WTC11 (cell line): ENCODE data around the gene KIAA1210. TPM values are rescaled to one million over a fixed set of nuclear protein-coding genes. Genes with fewer than 3 reads are reported as not detected.

Source experiments
- ATAC-seq: fragments of 200-7000 bp; cut with Tn5 transposase; 2 replicates; pipeline ENCODE4 v1.10.0; 2021; ENCODE audit warnings: mild to moderate bottlenecking, moderate library complexity
- CTCF ChIA-PET: fragments of 300-600 bp; sonication (Branson Sonifier 250); formaldehyde crosslinking; loops from one replicate; lab custom pipeline; 2021; ENCODE audit warnings: antibody characterized with exemption; lab: Charles Lee
- POLR2A ChIA-PET: fragments of 350-600 bp; sonication (Branson Sonifier 250); formaldehyde crosslinking; loops from one replicate; lab custom pipeline; 2021; ENCODE audit warnings: antibody characterized with exemption; lab: Charles Lee
- DNase-seq: peaks from one replicate; pipeline ENCODE4 v3.0.0; 2021; ENCODE audit warnings: low spot score
- H3K27ac Mint-ChIP-seq: 2 replicates; pipeline ENCODE4 v1.8.0; 2021; ENCODE audit warnings: mixed read lengths
- H3K27me3 Mint-ChIP-seq: 2 replicates; pipeline ENCODE4 v1.8.0; 2021; ENCODE audit warnings: low read depth, mild to moderate bottlenecking, moderate library complexity, mixed read lengths
- H3K36me3 Mint-ChIP-seq: 2 replicates; pipeline ENCODE4 v1.8.0; 2021; ENCODE audit warnings: mixed read lengths
- H3K4me1 Mint-ChIP-seq: 2 replicates; pipeline ENCODE4 v1.8.0; 2022; ENCODE audit warnings: mixed read lengths
- H3K4me3 Mint-ChIP-seq: 2 replicates; pipeline ENCODE4 v1.8.0; 2021; ENCODE audit warnings: mild to moderate bottlenecking, moderate library complexity, mixed read lengths
- H3K9me3 Mint-ChIP-seq: 2 replicates; pipeline ENCODE4 v1.8.0; 2021; ENCODE audit warnings: mixed read lengths
- EMX1 ChIP-seq: fragments of 250-450 bp; sonication (Bioruptor Pico); IDR thresholded peaks from 2 replicates; pipeline ENCODE4 v1.8.0; 2021; ENCODE audit warnings: mild to moderate bottlenecking
- MYBL2 ChIP-seq: sonication (generic); formaldehyde crosslinking; IDR thresholded peaks from 2 replicates; pipeline ENCODE4 v1.8.1; 2023; ENCODE audit warnings: mild to moderate bottlenecking, moderate library complexity, missing genetic modification reagents
- NR1H2 ChIP-seq: sonication (generic); formaldehyde crosslinking; IDR thresholded peaks from 2 replicates; pipeline ENCODE4 v1.9.0; 2021; ENCODE audit warnings: mild to moderate bottlenecking, moderate library complexity, missing genetic modification reagents
- PRRX2 ChIP-seq: fragments of 250-450 bp; sonication (Bioruptor Pico); IDR thresholded peaks from 2 replicates; pipeline ENCODE4 v1.8.0; 2021; ENCODE audit warnings: mild to moderate bottlenecking
- ZBTB21 ChIP-seq: sonication (generic); formaldehyde crosslinking; IDR thresholded peaks from 2 replicates; pipeline ENCODE4 v1.8.1; 2023; ENCODE audit warnings: mild to moderate bottlenecking, missing genetic modification reagents, borderline replicate concordance
- total RNA-seq: library from RNA; stranded (reverse); gene quantifications from 3 replicates; pipeline ENCODE4 v1.2.3, GENCODE V29; 2021
- TF ChIP-seq, protein P1 (sequence below): sonication (generic); formaldehyde crosslinking; IDR thresholded peaks from 2 replicates; pipeline ENCODE4 v1.8.0; 2022; ENCODE audit warnings: missing genetic modification reagents
- TF ChIP-seq, protein P2 (sequence below): sonication (generic); formaldehyde crosslinking; IDR thresholded peaks from 2 replicates; pipeline ENCODE4 v1.8.1; 2022; ENCODE audit warnings: missing genetic modification reagents, borderline replicate concordance
- TF ChIP-seq, protein P3 (sequence below): fragments of 250-450 bp; sonication (Bioruptor Pico); IDR thresholded peaks from 2 replicates; pipeline ENCODE4 v1.9.0; 2021; ENCODE audit warnings: mild to moderate bottlenecking, borderline replicate concordance
- TF ChIP-seq, protein P4 (sequence below): sonication (generic); formaldehyde crosslinking; IDR thresholded peaks from 2 replicates; pipeline ENCODE4 v1.8.1; 2022; ENCODE audit warnings: low read depth, mild to moderate bottlenecking, moderate library complexity, missing genetic modification reagents, borderline replicate concordance
- TF ChIP-seq, protein P5 (sequence below): sonication (generic); formaldehyde crosslinking; IDR thresholded peaks from 2 replicates; pipeline ENCODE4 v1.8.1; 2023; ENCODE audit warnings: mild to moderate bottlenecking, missing genetic modification reagents
- TF ChIP-seq, protein P6 (sequence below): sonication (generic); formaldehyde crosslinking; conservative IDR thresholded peaks from 2 replicates; pipeline ENCODE4 v1.8.1; 2022; ENCODE audit warnings: mild to moderate bottlenecking, missing genetic modification reagents

KIAA1210 gene
- total RNA-seq, 1 experiment from 2014 or later = not detected

DNA sequence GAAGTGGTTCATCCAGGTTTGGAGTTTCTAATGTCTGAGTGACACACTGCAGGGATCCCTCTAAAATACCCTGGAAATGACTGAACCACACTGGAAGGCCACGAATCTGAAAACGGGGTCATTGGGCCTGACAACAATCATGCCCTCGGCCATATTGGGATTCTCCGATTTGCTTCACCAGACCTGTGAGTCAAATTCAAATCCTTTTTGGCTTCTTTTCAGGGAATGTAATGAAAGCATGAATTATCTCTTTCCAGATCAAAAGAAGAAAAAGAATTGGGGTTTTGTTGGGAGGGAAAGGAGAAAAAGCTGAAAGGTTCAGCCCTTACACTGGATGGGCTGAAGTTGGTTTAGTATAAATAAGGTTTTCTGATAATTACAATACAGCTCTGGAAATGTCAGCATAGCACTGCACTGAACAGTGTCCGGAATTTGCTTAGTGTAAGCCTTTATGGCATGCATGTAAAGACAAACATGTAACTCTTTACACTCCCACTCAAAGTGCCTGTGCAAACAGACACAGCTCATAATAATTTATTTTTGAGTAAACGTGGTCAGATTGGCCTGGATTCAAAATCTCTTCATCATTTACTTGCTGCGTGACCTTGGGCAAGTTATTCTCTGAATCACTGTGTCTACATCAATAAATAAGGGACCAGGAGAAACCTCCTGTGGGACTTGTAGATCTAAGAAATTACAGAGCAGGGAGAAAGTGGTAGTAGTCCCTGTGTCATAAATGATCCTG is 33.4 kb downstream of the KIAA1210 start (continued):
- TF ChIP-seq, protein P1, sequence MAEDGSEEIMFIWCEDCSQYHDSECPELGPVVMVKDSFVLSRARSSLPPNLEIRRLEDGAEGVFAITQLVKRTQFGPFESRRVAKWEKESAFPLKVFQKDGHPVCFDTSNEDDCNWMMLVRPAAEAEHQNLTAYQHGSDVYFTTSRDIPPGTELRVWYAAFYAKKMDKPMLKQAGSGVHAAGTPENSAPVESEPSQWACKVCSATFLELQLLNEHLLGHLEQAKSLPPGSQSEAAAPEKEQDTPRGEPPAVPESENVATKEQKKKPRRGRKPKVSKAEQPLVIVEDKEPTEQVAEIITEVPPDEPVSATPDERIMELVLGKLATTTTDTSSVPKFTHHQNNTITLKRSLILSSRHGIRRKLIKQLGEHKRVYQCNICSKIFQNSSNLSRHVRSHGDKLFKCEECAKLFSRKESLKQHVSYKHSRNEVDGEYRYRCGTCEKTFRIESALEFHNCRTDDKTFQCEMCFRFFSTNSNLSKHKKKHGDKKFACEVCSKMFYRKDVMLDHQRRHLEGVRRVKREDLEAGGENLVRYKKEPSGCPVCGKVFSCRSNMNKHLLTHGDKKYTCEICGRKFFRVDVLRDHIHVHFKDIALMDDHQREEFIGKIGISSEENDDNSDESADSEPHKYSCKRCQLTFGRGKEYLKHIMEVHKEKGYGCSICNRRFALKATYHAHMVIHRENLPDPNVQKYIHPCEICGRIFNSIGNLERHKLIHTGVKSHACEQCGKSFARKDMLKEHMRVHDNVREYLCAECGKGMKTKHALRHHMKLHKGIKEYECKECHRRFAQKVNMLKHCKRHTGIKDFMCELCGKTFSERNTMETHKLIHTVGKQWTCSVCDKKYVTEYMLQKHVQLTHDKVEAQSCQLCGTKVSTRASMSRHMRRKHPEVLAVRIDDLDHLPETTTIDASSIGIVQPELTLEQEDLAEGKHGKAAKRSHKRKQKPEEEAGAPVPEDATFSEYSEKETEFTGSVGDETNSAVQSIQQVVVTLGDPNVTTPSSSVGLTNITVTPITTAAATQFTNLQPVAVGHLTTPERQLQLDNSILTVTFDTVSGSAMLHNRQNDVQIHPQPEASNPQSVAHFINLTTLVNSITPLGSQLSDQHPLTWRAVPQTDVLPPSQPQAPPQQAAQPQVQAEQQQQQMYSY (CRISPR knock-in tag) = no peak
- TF ChIP-seq, protein P2, sequence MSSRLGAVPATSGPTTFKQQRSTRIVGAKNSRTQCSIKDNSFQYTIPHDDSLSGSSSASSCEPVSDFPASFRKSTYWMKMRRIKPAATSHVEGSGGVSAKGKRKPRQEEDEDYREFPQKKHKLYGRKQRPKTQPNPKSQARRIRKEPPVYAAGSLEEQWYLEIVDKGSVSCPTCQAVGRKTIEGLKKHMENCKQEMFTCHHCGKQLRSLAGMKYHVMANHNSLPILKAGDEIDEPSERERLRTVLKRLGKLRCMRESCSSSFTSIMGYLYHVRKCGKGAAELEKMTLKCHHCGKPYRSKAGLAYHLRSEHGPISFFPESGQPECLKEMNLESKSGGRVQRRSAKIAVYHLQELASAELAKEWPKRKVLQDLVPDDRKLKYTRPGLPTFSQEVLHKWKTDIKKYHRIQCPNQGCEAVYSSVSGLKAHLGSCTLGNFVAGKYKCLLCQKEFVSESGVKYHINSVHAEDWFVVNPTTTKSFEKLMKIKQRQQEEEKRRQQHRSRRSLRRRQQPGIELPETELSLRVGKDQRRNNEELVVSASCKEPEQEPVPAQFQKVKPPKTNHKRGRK (CRISPR knock-in tag) = no peak
- TF ChIP-seq, protein P3, sequence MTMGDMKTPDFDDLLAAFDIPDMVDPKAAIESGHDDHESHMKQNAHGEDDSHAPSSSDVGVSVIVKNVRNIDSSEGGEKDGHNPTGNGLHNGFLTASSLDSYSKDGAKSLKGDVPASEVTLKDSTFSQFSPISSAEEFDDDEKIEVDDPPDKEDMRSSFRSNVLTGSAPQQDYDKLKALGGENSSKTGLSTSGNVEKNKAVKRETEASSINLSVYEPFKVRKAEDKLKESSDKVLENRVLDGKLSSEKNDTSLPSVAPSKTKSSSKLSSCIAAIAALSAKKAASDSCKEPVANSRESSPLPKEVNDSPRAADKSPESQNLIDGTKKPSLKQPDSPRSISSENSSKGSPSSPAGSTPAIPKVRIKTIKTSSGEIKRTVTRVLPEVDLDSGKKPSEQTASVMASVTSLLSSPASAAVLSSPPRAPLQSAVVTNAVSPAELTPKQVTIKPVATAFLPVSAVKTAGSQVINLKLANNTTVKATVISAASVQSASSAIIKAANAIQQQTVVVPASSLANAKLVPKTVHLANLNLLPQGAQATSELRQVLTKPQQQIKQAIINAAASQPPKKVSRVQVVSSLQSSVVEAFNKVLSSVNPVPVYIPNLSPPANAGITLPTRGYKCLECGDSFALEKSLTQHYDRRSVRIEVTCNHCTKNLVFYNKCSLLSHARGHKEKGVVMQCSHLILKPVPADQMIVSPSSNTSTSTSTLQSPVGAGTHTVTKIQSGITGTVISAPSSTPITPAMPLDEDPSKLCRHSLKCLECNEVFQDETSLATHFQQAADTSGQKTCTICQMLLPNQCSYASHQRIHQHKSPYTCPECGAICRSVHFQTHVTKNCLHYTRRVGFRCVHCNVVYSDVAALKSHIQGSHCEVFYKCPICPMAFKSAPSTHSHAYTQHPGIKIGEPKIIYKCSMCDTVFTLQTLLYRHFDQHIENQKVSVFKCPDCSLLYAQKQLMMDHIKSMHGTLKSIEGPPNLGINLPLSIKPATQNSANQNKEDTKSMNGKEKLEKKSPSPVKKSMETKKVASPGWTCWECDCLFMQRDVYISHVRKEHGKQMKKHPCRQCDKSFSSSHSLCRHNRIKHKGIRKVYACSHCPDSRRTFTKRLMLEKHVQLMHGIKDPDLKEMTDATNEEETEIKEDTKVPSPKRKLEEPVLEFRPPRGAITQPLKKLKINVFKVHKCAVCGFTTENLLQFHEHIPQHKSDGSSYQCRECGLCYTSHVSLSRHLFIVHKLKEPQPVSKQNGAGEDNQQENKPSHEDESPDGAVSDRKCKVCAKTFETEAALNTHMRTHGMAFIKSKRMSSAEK = no peak

DNA sequence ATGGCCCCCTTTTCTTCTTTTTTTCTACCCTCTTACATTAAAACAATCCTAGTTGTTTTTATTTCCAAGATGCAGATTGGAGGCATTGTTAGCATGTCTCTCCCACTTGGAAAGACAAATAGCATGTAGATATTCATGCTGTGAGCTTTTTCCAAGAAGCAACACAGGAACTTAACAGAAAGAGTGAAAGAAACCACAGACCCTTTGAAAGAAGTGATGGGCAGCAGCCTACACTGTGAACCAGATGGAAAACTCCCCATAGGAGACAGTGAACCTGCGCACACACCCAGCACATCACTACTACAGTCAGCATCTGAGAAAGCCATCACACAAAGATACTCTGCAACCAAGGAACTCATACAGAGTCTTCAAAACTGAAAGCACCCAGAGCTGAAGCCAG is 37.0 kb downstream of the KIAA1210 start:
- Mint-ChIP-seq H3K36me3 (no peaks in the 10 kb centered on the region), H3K9me3 (no peaks in the 10 kb centered on the region), H3K4me1 (peaks cover 13% of the 10 kb centered on the region), H3K27me3 (peaks cover 26% of the 10 kb centered on the region), H3K27ac (no peak overlapping the region), H3K4me3 (no peak overlapping the region)
- TF ChIP-seq, protein P4, sequence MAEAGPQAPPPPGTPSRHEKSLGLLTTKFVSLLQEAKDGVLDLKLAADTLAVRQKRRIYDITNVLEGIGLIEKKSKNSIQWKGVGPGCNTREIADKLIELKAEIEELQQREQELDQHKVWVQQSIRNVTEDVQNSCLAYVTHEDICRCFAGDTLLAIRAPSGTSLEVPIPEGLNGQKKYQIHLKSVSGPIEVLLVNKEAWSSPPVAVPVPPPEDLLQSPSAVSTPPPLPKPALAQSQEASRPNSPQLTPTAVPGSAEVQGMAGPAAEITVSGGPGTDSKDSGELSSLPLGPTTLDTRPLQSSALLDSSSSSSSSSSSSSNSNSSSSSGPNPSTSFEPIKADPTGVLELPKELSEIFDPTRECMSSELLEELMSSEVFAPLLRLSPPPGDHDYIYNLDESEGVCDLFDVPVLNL (CRISPR knock-in tag) = no peak
- TF ChIP-seq PRRX2 (CRISPR knock-in tag) = no peak
- TF ChIP-seq NR1H2 (CRISPR knock-in tag) = no peak
- no peak for TF ChIP-seq EMX1
- TF ChIP-seq, protein P5, sequence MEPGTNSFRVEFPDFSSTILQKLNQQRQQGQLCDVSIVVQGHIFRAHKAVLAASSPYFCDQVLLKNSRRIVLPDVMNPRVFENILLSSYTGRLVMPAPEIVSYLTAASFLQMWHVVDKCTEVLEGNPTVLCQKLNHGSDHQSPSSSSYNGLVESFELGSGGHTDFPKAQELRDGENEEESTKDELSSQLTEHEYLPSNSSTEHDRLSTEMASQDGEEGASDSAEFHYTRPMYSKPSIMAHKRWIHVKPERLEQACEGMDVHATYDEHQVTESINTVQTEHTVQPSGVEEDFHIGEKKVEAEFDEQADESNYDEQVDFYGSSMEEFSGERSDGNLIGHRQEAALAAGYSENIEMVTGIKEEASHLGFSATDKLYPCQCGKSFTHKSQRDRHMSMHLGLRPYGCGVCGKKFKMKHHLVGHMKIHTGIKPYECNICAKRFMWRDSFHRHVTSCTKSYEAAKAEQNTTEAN (CRISPR knock-in tag) = no peak
- TF ChIP-seq MYBL2 = no peak
- TF ChIP-seq ZBTB21 (CRISPR knock-in tag) = no peak
- TF ChIP-seq, protein P6, sequence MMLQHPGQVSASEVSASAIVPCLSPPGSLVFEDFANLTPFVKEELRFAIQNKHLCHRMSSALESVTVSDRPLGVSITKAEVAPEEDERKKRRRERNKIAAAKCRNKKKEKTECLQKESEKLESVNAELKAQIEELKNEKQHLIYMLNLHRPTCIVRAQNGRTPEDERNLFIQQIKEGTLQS (CRISPR knock-in tag) = no peak
- POLR2A ChIA-PET = no interaction called here
- no peak for DNase-seq
- CTCF ChIA-PET = no interaction called here
- no peak; the same call in 1 of the 2 replicates for ATAC-seq
